ENCODE measurements around the gene FHIT. TPM values are rescaled to one million over a fixed set of nuclear protein-coding genes. Genes with fewer than 3 reads are reported as not detected.

Gene FHIT
- total and polyA plus RNA-seq, 2 experiments from 2014 or later = 9.7 to 16.2 TPM

- H3K27me3 ChIP-seq = no peaks in the 10 kb centered on the region
- no peaks in the 10 kb centered on the region for H4K20me1 ChIP-seq (ENCODE audit: insufficient read depth, poor library complexity, severe bottlenecking)
- peaks cover 3% of the 10 kb centered on the region for H3K9me3 ChIP-seq (ENCODE audit: low read depth)
- H3K4me3 ChIP-seq = no peak overlapping the region
- H3K27ac ChIP-seq = no peak overlapping the region
- 91% methylated on average over 9 of the region's 9 CpGs for WGBS (ENCODE audit: low lambda C conversion rate, missing lambda C conversion rate)
- no peak overlapping the region for H3K4me2 ChIP-seq
- no peak for DNase-seq (ENCODE audit: low spot score)
- no peaks in the 10 kb centered on the region for H3K9me2 ChIP-seq (replicated peaks; ENCODE audit: insufficient read depth)
- TF ChIP-seq EZH2 (IDR thresholded peaks at IDR 0.05; ENCODE audit: borderline replicate concordance) = no peak
- TF ChIP-seq CTCF (IDR thresholded peaks at IDR 0.05; ENCODE audit: poor library complexity) = no peak
- no peak for TF ChIP-seq EZH2phosphoT487 (IDR thresholded peaks at IDR 0.05; ENCODE audit: low read depth, severe bottlenecking, unreplicated experiment)
- H2AFZ ChIP-seq = no peak overlapping the region
- no peaks in the 10 kb centered on the region for H3K36me3 ChIP-seq (replicated peaks; ENCODE audit: insufficient read depth, low read depth)
- H3K4me1 ChIP-seq (ENCODE audit: insufficient read depth) = no peaks in the 10 kb centered on the region
- H3K79me2 ChIP-seq = no peaks in the 10 kb centered on the region
These were observed 737.1 kb downstream of the FHIT start for GRCh38 chr3:60514085-60514649.

- H3K36me3 ChIP-seq (replicated peaks; ENCODE audit: insufficient read depth, low read depth) = no peaks in the 10 kb centered on the region
- H3K4me2 ChIP-seq = no peak overlapping the region
- H3K4me1 ChIP-seq (ENCODE audit: insufficient read depth) = no peaks in the 10 kb centered on the region
- H3K27ac ChIP-seq = no peak overlapping the region
- H3K4me3 ChIP-seq = no peak overlapping the region
- H3K9me2 ChIP-seq (replicated peaks; ENCODE audit: insufficient read depth) = no peaks in the 10 kb centered on the region
- no peaks in the 10 kb centered on the region for H3K79me2 ChIP-seq
- H3K27me3 ChIP-seq = no peaks in the 10 kb centered on the region
- H3K9me3 ChIP-seq (ENCODE audit: low read depth) = peaks cover 3% of the 10 kb centered on the region
- H4K20me1 ChIP-seq (ENCODE audit: insufficient read depth, poor library complexity, severe bottlenecking) = no peaks in the 10 kb centered on the region
- no peak for DNase-seq (ENCODE audit: low spot score)
- TF ChIP-seq EZH2 (IDR thresholded peaks at IDR 0.05; ENCODE audit: borderline replicate concordance) = no peak
- no peak for TF ChIP-seq EZH2phosphoT487 (IDR thresholded peaks at IDR 0.05; ENCODE audit: low read depth, severe bottlenecking, unreplicated experiment)
- no peak for TF ChIP-seq CTCF (IDR thresholded peaks at IDR 0.05; ENCODE audit: poor library complexity)
- H2AFZ ChIP-seq = no peak overlapping the region
These were observed 738.0 kb downstream of the FHIT start for GRCh38 chr3:60513241-60513640.

- no peak overlapping the region for H3K27ac ChIP-seq
- H4K20me1 ChIP-seq (ENCODE audit: insufficient read depth, poor library complexity, severe bottlenecking) = no peaks in the 10 kb centered on the region
- no peak overlapping the region for H3K4me2 ChIP-seq
- no peak for TF ChIP-seq CTCF (IDR thresholded peaks at IDR 0.05; ENCODE audit: poor library complexity)
- no peak for TF ChIP-seq EZH2phosphoT487 (IDR thresholded peaks at IDR 0.05; ENCODE audit: low read depth, severe bottlenecking, unreplicated experiment)
- TF ChIP-seq EZH2 (IDR thresholded peaks at IDR 0.05; ENCODE audit: borderline replicate concordance) = no peak
- no peaks in the 10 kb centered on the region for H3K79me2 ChIP-seq
- no peaks in the 10 kb centered on the region for H3K36me3 ChIP-seq (replicated peaks; ENCODE audit: insufficient read depth, low read depth)
- H3K4me3 ChIP-seq = no peak overlapping the region
- H2AFZ ChIP-seq = no peak overlapping the region
- DNase-seq (ENCODE audit: low spot score) = no peak
- no peaks in the 10 kb centered on the region for H3K27me3 ChIP-seq
- WGBS (ENCODE audit: low lambda C conversion rate, missing lambda C conversion rate) = 90% methylated on average over 1 of the region's 1 CpG
- H3K9me3 ChIP-seq (ENCODE audit: low read depth) = peaks cover 3% of the 10 kb centered on the region
- no peaks in the 10 kb centered on the region for H3K9me2 ChIP-seq (replicated peaks; ENCODE audit: insufficient read depth)
- H3K4me1 ChIP-seq (ENCODE audit: insufficient read depth) = no peaks in the 10 kb centered on the region
These were observed 738.7 kb downstream of the FHIT start for GRCh38 chr3:60512506-60512905.

GRCh38 chr3:60509471-60509870 is 741.8 kb downstream of the FHIT start:
- WGBS (ENCODE audit: low lambda C conversion rate, missing lambda C conversion rate) = 89% methylated on average over 2 of the region's 2 CpGs
- no peak overlapping the region for H3K27ac ChIP-seq

More at GRCh38 chr3:60509471-60509870, 741.8 kb downstream of the FHIT start:
- Histone ChIP-seq H3K9me2 (replicated peaks; ENCODE audit: insufficient read depth) (no peaks in the 10 kb centered on the region), H3K9me3 (ENCODE audit: low read depth) (peaks cover 3% of the 10 kb centered on the region), H3K27me3 (no peaks in the 10 kb centered on the region), H3K4me2 (no peak overlapping the region), H3K4me1 (ENCODE audit: insufficient read depth) (no peaks in the 10 kb centered on the region), H3K79me2 (no peaks in the 10 kb centered on the region), H3K36me3 (replicated peaks; ENCODE audit: insufficient read depth, low read depth) (no peaks in the 10 kb centered on the region), H4K20me1 (ENCODE audit: insufficient read depth, poor library complexity, severe bottlenecking) (no peaks in the 10 kb centered on the region), H3K4me3 (no peak overlapping the region), H2AFZ (no peak overlapping the region)
- no peak for DNase-seq (ENCODE audit: low spot score)
- TF ChIP-seq EZH2 (IDR thresholded peaks at IDR 0.05; ENCODE audit: borderline replicate concordance) (no peak), CTCF (IDR thresholded peaks at IDR 0.05; ENCODE audit: poor library complexity) (no peak), EZH2phosphoT487 (IDR thresholded peaks at IDR 0.05; ENCODE audit: low read depth, severe bottlenecking, unreplicated experiment) (no peak)

All from hepatocyte (in vitro differentiated cells).